HFFc6 (cell line): ENCODE results near the gene GNA15. TPM values are rescaled to one million over a fixed set of nuclear protein-coding genes. Genes with fewer than 3 reads are reported as not detected.

Source experiments
- DNase-seq: peaks from one replicate; pipeline ENCODE4 v3.0.0-alpha.2; 2018
- H3K27ac Mint-ChIP-seq: 2 replicates; pipeline ENCODE4 v1.8.0; 2020; ENCODE audit warnings: mild to moderate bottlenecking, mixed read lengths
- H3K27me3 Mint-ChIP-seq: 2 replicates; pipeline ENCODE4 v1.8.0; 2021; ENCODE audit warnings: mild to moderate bottlenecking, moderate library complexity, mixed read lengths; ENCODE audit not compliant: insufficient read depth
- H3K36me3 Mint-ChIP-seq: 2 replicates; pipeline ENCODE4 v1.8.0; 2021; ENCODE audit warnings: low read depth, mixed read lengths
- H3K4me1 Mint-ChIP-seq: 2 replicates; pipeline ENCODE4 v1.8.0; 2020; ENCODE audit warnings: low read depth, mixed read lengths
- H3K4me3 Mint-ChIP-seq: 2 replicates; pipeline ENCODE4 v1.8.0; 2020; ENCODE audit warnings: mild to moderate bottlenecking, moderate library complexity, mixed read lengths
- H3K9me3 Mint-ChIP-seq: 2 replicates; pipeline ENCODE4 v1.8.0; 2020; ENCODE audit warnings: mild to moderate bottlenecking, mixed read lengths
- CTCF ChIP-seq: fragments of 200-600 bp; sonication (generic); IDR thresholded peaks from 2 replicates; pipeline ENCODE4 v1.5.0; 2021; ENCODE audit warnings: antibody characterized with exemption, mild to moderate bottlenecking
- total RNA-seq, 6 experiments: library from RNA; stranded (reverse); fragmentation: NEBNext Ultra II Directional; extraction: Animal tissue kit (Norgen Biotek cat#: 25700); gene quantifications; 2 replicates in 1 of 6; 3 replicates in 5 of 6; pipeline ENCODE4 v1.2.3, GENCODE V29; 2021

Gene GNA15
- total RNA-seq, 6 experiments from 2014 or later: not detected

- Mint-ChIP-seq H3K9me3 (no peaks in the 10 kb centered on the region), H3K27me3 (no peaks in the 10 kb centered on the region; the same call in 1 of the 2 replicates), H3K4me3 (no peak overlapping the region), H3K27ac (no peak overlapping the region), H3K4me1 (peaks cover 11% of the 10 kb centered on the region), H3K36me3 (no peaks in the 10 kb centered on the region)
- TF ChIP-seq CTCF: no peak
- DNase-seq: no peak
These were observed 25.6 kb upstream of the GNA15 start for GRCh38 chr19:3110126-3110825.

GRCh38 chr19:3111586-3112247 lies 24.1 kb upstream of the GNA15 start:
- DNase-seq: no peak
- H3K36me3 Mint-ChIP-seq: no peaks in the 10 kb centered on the region
- no peaks in the 10 kb centered on the region for H3K9me3 Mint-ChIP-seq
- no peak overlapping the region for H3K4me3 Mint-ChIP-seq
- no peak for TF ChIP-seq CTCF
- peaks cover 11% of the 10 kb centered on the region for H3K4me1 Mint-ChIP-seq
- no peak overlapping the region for H3K27ac Mint-ChIP-seq
- H3K27me3 Mint-ChIP-seq: peaks cover 1% of the 10 kb centered on the region

- TF ChIP-seq CTCF: no peak
- Mint-ChIP-seq H3K27me3 (peaks cover 1% of the 10 kb centered on the region), H3K4me1 (peaks cover 6% of the 10 kb centered on the region), H3K27ac (no peak overlapping the region), H3K36me3 (no peaks in the 10 kb centered on the region), H3K4me3 (no peak overlapping the region), H3K9me3 (no peaks in the 10 kb centered on the region)
- no peak for DNase-seq
These were observed 23.3 kb upstream of the GNA15 start for GRCh38 chr19:3112375-3113099.

GRCh38 chr19:3113100-3114017 lies 22.5 kb upstream of the GNA15 start:
- no peak for TF ChIP-seq CTCF
- Mint-ChIP-seq H3K9me3 (no peaks in the 10 kb centered on the region), H3K27ac (no peak overlapping the region), H3K4me3 (no peak overlapping the region), H3K4me1 (peaks cover 5% of the 10 kb centered on the region), H3K36me3 (no peaks in the 10 kb centered on the region), H3K27me3 (peaks cover 1% of the 10 kb centered on the region)
- DNase-seq: no peak

GRCh38 chr19:3114018-3114726 lies 21.7 kb upstream of the GNA15 start:
- H3K36me3 Mint-ChIP-seq: no peaks in the 10 kb centered on the region
- no peaks in the 10 kb centered on the region for H3K9me3 Mint-ChIP-seq

More at GRCh38 chr19:3114018-3114726, 21.7 kb upstream of the GNA15 start:
- H3K27ac Mint-ChIP-seq: no peak overlapping the region
- H3K27me3 Mint-ChIP-seq: peaks cover 1% of the 10 kb centered on the region
- no peak overlapping the region for H3K4me3 Mint-ChIP-seq
- DNase-seq: no peak
- TF ChIP-seq CTCF: no peak
- no peaks in the 10 kb centered on the region for H3K4me1 Mint-ChIP-seq
